Activated T-cell treated with anti-CD3 and anti-CD28 coated beads, Interleukin-2, amount 50 U/mL, for 24 hours (primary cell): ENCODE measurements around the gene CIB1.
"Not testable (repeated sequence)": the region's sequence is repeated elsewhere in the genome, so short reads cannot be mapped to it uniquely, and the experiment has no call there.

Source experiments
- DNase-seq: peaks from one replicate; pipeline ENCODE4 v3.0.0-alpha.2; 2020
- H3K27ac Mint-ChIP-seq: 2 replicates; pipeline ENCODE4 v1.8.0; 2020; ENCODE audit warnings: mild to moderate bottlenecking, mixed read lengths
- H3K27me3 Mint-ChIP-seq: 2 replicates; pipeline ENCODE4 v1.8.0; 2020; ENCODE audit warnings: mixed read lengths
- H3K36me3 Mint-ChIP-seq: 2 replicates; pipeline ENCODE4 v1.8.0; 2020; ENCODE audit warnings: low read depth, mixed read lengths
- H3K4me1 Mint-ChIP-seq: 2 replicates; pipeline ENCODE4 v1.8.0; 2020; ENCODE audit warnings: low read depth, mixed read lengths
- H3K4me3 Mint-ChIP-seq: 2 replicates; pipeline ENCODE4 v1.8.0; 2020; ENCODE audit warnings: mild to moderate bottlenecking, moderate library complexity, mixed read lengths
- H3K9me3 Mint-ChIP-seq: 2 replicates; pipeline ENCODE4 v1.8.0; 2020; ENCODE audit warnings: mixed read lengths

The CIB1 gene

DNA sequence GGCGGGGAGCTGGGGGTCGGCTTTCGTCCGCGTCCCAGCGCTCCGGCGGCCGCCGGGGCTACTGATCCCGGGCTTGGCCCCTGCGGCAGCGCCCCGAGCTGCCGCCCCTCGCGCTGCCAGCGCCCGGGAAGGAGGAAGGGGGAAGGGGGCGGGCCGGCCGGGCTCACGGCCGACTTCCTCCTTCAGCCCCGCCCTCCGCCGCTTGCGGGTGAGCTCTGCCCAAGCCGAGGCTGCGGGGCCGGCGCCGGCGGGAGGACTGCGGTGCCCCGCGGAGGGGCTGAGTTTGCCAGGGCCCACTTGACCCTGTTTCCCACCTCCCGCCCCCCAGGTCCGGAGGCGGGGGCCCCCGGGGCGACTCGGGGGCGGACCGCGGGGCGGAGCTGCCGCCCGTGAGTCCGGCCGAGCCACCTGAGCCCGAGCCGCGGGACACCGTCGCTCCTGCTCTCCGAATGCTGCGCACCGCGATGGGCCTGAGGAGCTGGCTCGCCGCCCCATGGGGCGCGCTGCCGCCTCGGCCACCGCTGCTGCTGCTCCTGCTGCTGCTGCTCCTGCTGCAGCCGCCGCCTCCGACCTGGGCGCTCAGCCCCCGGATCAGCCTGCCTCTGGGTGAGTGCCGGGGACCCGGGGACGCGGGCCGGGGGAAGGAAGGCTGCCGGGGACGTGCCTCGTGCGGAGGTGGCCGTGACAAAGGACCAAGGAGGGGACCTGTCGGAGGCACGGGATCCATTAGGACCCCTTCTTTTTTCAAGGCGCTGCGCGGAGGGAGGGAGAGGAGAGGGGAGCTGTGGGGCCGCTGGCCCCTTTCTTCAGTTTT, 32.4 kb downstream of the CIB1 start, which contains the start of gene SEMA4B:
TSS of gene SEMA4B (plus strand) at position 201 of the 814 bp plus-strand sequence. CDS start at position 450, 249 bp downstream.
- peak; percentile 84 for DNase-seq
- Mint-ChIP-seq H3K27me3 (no peaks in the 10 kb centered on the region), H3K36me3 (no peaks in the 10 kb centered on the region)

DNA sequence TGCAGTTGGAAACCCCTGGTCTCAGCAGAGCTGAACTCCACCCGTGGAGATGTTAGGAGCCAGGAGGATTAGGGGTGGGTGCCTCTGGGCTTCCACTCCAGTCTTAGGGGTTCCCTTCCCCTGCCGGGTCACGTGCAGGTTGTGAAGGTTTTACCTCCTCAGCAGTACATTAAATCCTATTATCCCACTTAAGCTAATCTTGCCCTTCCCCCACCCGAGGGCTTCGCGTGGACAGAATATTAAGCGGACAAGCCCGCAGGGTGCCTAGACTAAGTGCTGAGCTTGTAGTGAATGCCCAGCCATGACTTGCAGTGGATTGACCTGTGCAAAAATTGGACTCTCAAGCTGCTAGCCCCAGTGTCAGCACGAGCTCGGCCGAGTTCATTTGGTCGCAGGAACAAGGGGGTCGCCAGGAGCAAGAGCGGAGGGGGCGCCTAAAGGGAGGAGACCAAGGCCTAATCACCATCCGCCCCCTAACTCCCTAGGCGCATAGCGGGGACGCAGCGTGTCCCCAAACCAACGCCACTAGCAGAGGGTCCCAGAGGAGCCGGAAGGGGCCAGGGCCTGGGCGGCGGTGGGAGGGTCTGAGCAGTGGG, 33.1 kb downstream of the CIB1 start:
- H3K27me3 Mint-ChIP-seq = no peaks in the 10 kb centered on the region
- no peaks in the 10 kb centered on the region for H3K9me3 Mint-ChIP-seq
- H3K27ac Mint-ChIP-seq = peak overlapping the region; percentile 70
- H3K36me3 Mint-ChIP-seq = no peaks in the 10 kb centered on the region
- peaks cover 16% of the 10 kb centered on the region for H3K4me1 Mint-ChIP-seq
- peak overlapping the region; percentile 79 for H3K4me3 Mint-ChIP-seq
- no peak for DNase-seq

More for the DNA sequence above, 32.4 kb downstream of the CIB1 start, which contains the start of gene SEMA4B:
- Mint-ChIP-seq H3K4me1 (peaks cover 16% of the 10 kb centered on the region), H3K4me3 (peak within 1 kb of the TSS; percentile 79), H3K9me3 (no peaks in the 10 kb centered on the region), H3K27ac (peak within 1 kb of the TSS; percentile 70)

DNA sequence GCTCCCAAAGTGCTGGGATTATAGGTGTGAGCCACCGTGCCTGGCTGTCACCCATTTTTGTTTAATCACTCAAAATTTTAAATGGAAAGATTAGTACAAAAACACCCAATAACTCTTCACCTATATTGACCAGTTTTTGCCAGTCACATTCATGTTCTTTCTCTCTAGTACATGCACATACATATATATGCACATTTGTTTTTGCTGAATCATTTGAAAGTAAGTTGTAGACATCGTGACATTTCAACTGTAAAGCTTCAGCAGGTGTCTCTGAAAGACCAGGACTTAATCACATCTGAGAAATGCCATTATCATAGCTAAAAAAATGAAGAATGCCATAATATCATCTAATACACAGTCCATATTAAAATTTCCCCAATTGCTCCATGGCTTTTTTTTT, 39.1 kb downstream of the CIB1 start:
- no peak overlapping the region for H3K4me3 Mint-ChIP-seq
- no peak for DNase-seq
- H3K4me1 Mint-ChIP-seq = peaks cover 23% of the 10 kb centered on the region
- H3K36me3 Mint-ChIP-seq = no peaks in the 10 kb centered on the region
- H3K9me3 Mint-ChIP-seq = no peaks in the 10 kb centered on the region
- H3K27me3 Mint-ChIP-seq = no peaks in the 10 kb centered on the region
- H3K27ac Mint-ChIP-seq = no peak overlapping the region

DNA sequence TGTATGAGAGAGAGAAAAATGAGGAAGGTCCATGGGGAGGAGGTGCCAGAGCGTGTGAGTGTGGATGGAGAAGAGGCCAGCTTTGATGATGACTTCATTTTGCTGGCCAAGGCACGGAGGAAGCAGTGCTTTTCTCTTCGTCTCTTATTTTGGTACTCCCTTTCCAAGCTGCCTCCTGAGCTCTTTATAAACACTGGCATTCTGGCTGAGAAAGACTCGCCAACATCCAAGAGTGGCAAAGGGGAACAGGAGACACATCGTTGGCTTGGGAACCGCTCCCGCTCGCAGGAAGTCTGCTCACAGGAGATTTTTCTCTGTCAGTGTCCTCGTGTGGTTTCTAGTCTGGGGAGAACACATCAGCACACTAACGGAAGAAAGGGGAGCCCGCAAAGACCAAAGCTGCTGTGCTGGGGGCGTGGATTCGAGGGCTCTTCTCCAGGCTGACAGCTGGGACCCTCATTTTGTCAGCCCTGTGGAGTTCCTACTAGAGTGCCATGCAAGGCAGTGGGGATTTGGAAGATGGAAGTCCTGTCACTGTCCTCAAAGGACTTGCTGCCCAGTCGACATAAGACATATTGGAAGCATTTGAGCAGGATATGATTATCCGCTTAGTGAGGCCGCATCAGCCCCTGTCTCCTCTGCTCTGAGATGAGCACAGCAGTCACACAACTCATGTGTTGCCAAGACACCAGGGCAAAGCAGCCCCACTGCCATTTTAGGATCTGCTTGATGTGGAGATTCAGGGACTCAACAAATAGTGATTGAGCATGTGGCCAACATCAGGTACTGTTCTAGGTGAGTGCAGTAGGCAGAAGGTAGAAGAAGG, 40.6 kb downstream of the CIB1 start:
- no peak overlapping the region for H3K4me3 Mint-ChIP-seq
- DNase-seq = no peak
- peaks cover 23% of the 10 kb centered on the region for H3K4me1 Mint-ChIP-seq

DNA sequence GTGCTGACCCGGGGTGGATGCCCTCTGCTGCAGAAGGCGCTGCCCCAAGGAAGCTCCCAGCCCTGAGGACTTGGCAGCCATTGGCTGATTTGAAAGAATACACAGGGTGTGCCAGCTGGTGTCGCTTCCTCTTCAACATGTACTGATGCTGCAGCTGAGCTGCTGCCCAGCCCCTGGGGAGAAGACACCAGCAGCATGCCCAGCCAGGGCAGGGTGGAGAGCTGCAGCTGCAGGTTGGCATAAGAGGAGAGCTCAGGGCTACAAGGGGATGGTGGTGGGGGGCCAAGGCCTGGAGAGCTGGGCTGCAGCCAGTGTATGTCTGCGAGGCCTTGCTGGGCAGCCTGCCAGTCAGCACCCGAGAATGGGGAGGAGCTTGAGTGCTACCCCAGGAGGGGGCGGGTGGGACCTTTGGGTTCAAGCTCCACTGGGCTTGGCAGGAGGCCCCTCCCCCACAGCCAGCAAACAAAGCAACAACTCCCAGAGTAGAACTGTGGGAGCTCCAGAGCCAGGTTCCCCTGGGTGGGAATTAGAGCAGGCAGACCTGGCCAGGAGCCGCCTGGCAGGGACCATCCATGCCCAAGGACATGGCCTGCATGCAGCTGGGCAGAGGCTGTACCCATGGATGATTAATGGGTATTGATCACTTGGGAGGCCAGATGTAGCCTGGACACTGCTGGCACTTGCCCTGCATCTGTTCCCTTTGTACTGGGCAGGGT, 41.8 kb downstream of the CIB1 start:
- H3K36me3 Mint-ChIP-seq = no peaks in the 10 kb centered on the region
- H3K4me1 Mint-ChIP-seq = peaks cover 23% of the 10 kb centered on the region
- no peaks in the 10 kb centered on the region for H3K9me3 Mint-ChIP-seq
- DNase-seq = peak; percentile 54
- H3K4me3 Mint-ChIP-seq = peak overlapping the region; percentile 4
- no peaks in the 10 kb centered on the region for H3K27me3 Mint-ChIP-seq
- H3K27ac Mint-ChIP-seq = peak overlapping the region; percentile 34

More for the DNA sequence above, 40.6 kb downstream of the CIB1 start:
- no peaks in the 10 kb centered on the region for H3K36me3 Mint-ChIP-seq
- no peaks in the 10 kb centered on the region for H3K9me3 Mint-ChIP-seq
- H3K27me3 Mint-ChIP-seq = no peaks in the 10 kb centered on the region
- peak overlapping the region; percentile 6 for H3K27ac Mint-ChIP-seq

DNA sequence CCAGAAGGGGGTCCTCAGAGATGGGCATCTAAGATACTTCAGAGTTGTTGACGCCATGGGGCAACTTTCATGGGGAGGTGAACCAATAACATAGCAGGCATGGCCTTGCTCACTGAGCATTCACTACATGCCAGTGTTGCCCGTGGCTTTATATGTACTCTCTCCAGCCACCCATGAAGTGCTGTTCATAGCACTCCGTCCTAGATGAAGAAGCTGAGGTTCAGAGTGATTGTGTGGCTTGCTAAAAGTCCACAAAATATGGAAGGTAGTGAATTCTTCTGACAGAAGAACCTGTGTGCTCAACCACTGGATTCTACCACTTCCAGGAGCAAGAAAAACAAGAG, 42.4 kb downstream of the CIB1 start:
- no peak overlapping the region for H3K4me3 Mint-ChIP-seq
- H3K4me1 Mint-ChIP-seq = peaks cover 23% of the 10 kb centered on the region
- no peaks in the 10 kb centered on the region for H3K27me3 Mint-ChIP-seq
- DNase-seq = no peak
- H3K36me3 Mint-ChIP-seq = no peaks in the 10 kb centered on the region
- H3K9me3 Mint-ChIP-seq = no peaks in the 10 kb centered on the region
- H3K27ac Mint-ChIP-seq = peak overlapping the region; percentile 18

DNA sequence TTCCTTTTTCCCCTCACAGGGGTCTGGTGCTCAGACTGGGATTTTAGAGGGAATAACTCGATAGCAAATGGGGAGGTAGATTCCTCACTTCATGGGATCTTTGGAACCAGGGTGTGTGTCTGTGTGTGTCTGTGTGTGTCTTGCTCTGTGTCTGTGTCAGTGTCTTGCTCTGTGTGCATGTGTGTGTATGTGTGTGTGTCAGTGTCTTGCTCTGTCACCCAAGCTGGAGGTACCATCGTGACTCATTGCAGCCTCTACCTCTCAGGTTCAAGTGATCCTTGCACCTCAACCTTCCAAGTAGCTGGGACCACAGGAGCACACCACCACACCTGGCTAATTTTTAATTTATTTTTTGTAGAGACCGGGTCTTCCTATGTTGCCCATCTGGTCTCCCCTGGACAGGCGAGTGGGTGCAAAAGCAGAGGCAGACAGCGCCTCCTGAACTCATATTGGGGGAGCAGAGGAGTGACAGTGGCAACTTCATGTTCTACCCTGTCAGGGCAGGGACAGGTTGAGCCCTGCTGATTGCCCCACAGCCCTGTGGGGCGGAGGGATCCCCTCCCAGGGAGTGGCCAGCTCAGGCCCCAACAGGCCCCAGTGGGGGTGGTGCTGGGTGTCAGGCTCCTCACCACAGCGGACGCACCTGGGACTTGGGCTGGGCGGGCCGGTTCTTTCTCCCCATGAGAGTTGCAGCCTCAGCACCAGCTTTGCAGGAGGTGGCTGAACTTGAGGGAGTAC, 43.0 kb downstream of the CIB1 start:
- H3K36me3 Mint-ChIP-seq = no peaks in the 10 kb centered on the region
- no peak overlapping the region for H3K4me3 Mint-ChIP-seq
- H3K27me3 Mint-ChIP-seq = no peaks in the 10 kb centered on the region
- no peak for DNase-seq
- H3K4me1 Mint-ChIP-seq = peaks cover 23% of the 10 kb centered on the region
- H3K27ac Mint-ChIP-seq = no peak overlapping the region
- no peaks in the 10 kb centered on the region for H3K9me3 Mint-ChIP-seq

DNA sequence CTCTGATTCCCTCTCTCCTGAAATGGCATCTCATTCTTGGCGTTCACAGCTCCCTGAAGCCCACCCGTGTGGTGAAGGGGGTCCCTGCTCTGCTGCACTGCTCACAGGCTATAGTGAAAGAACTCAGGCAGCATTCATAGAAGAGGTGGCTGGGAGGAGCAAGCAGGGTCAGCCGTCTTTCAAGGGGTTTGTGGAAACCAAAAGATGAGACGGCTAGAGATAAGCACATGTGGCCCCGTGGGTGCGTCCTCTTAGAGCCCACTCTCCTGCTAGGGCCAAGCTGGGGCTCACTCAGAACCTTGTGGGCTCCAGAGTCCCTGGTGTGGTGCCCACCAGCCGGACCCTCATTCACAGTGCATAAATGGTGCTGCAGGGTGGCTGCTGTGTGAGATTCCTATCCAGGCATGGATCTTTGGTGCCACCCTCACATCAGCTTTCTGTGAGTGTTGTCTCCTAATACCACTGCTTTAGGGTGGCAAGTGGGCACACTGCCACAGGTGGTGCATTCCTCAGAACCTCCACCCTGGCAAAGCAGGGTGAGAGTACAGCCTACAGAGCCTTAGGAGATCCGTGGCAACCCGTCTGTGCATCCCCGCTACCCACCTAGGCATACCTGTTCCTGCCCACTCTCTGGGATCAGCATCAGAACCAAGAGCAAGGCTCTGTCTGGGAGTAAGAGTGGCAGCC, 43.8 kb downstream of the CIB1 start:
- Mint-ChIP-seq H3K9me3 (no peaks in the 10 kb centered on the region), H3K27me3 (no peaks in the 10 kb centered on the region), H3K4me1 (peaks cover 28% of the 10 kb centered on the region), H3K27ac (no peak overlapping the region), H3K36me3 (no peaks in the 10 kb centered on the region), H3K4me3 (no peak overlapping the region)
- DNase-seq = no peak

DNA sequence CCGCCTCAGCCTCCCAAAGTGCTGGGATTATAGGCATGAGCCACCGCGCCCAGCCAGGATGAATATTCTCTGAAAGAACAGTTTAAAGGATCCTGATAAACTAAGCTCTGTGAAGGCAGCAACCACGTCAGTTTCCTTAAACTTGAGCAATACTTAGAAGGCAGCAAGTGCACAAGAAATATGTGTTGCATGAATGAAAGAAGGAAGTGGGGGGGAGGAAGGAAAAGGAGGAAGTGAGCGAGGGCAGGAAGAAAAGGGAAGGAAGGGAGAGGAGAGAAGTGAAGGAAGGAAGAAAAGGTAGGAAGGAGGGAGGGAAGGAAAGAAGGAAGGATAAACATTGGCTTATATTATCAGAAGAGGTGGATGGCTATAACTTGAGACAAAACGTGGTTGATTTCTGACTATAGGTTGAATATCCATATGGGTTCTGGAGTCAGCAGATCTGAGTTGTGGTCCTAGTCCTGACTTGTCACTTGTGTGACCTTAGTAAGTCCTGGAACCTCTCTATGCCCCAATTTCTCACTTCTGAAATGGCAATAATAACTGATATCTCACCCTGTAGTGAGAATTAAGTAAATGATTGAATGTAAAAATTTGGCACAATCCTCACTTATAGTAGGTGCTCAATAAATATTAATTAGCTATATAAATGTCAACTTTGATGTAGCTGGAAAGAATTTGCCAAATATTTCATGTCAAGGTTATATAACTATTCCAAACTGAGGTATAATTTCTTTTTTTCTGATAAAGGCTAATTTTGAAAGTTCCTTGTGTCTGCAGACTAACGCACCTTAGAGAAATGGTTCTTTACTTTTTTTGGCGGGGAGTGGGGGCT, 44.6 kb downstream of the CIB1 start:
- no peaks in the 10 kb centered on the region for H3K27me3 Mint-ChIP-seq
- H3K4me3 Mint-ChIP-seq = no peak overlapping the region
- no peak for DNase-seq
- no peaks in the 10 kb centered on the region for H3K9me3 Mint-ChIP-seq
- no peaks in the 10 kb centered on the region for H3K36me3 Mint-ChIP-seq
- peak overlapping the region; percentile 22 for H3K27ac Mint-ChIP-seq
- peaks cover 30% of the 10 kb centered on the region for H3K4me1 Mint-ChIP-seq

DNA sequence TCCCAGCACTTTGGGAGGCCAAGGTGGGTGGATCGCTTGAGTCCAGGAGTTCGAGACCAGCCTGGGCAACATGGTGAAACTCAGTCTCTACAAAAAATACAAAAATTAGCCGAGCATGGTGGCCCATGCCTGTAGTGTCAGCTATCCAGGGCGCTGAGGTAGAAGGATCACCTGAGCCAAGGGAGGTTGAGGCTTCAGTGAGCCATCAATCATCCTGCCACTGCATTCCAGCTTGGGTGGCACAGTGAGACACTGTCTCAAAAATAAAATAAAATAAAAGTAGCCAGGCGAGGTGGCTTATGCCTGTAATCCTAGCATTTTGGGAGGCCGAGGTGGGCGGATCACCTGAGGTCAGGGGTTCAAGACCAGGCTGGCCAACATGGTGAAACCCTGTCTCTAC, 45.7 kb downstream of the CIB1 start:
- peaks cover 30% of the 10 kb centered on the region for H3K4me1 Mint-ChIP-seq
- not testable (repeated sequence) for H3K4me3 Mint-ChIP-seq, H3K27me3 Mint-ChIP-seq, H3K36me3 Mint-ChIP-seq, DNase-seq, H3K27ac Mint-ChIP-seq, H3K9me3 Mint-ChIP-seq

DNA sequence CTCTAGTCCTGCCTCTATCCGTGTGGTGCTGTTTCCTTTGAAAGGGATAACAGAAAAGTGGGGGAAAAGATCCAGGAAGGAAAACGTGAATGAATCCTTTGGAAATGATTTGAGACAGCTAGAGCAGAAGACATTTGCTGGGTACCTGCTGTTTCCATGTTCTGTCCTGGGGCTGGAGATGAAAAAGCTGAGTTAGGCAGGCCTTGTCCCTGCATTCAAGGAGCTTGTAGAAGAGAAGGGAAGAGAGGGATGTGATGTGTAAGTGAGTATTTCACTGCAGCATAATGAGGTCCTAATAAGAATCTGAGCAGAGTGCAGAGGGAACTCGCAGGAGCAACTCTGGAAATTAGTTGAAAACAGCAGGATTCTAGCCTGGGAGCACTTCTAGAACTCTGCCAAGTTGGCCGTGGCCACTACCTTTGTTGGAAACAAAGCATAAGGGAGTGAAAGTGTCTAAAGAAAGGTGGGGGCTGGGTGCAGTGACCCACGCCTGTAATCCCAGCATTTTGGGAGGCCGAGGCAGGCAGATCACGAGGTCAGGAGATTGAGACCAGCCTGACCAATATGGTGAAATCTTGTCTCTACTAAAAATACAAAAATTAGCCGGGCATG, 46.4 kb downstream of the CIB1 start:
- H3K36me3 Mint-ChIP-seq = no peaks in the 10 kb centered on the region
- no peak overlapping the region for H3K4me3 Mint-ChIP-seq
- no peaks in the 10 kb centered on the region for H3K9me3 Mint-ChIP-seq
- no peak overlapping the region for H3K27ac Mint-ChIP-seq
- H3K27me3 Mint-ChIP-seq = no peaks in the 10 kb centered on the region
- H3K4me1 Mint-ChIP-seq = peaks cover 24% of the 10 kb centered on the region
- no peak for DNase-seq
